ENCODE results near the gene MAP3K14. TPM values are rescaled to one million over a fixed set of nuclear protein-coding genes. Genes with fewer than 3 reads are reported as not detected.

Gene MAP3K14
- total RNA-seq, 2 donors from 2014 or later: 12.5 to 16.1 TPM

DNA sequence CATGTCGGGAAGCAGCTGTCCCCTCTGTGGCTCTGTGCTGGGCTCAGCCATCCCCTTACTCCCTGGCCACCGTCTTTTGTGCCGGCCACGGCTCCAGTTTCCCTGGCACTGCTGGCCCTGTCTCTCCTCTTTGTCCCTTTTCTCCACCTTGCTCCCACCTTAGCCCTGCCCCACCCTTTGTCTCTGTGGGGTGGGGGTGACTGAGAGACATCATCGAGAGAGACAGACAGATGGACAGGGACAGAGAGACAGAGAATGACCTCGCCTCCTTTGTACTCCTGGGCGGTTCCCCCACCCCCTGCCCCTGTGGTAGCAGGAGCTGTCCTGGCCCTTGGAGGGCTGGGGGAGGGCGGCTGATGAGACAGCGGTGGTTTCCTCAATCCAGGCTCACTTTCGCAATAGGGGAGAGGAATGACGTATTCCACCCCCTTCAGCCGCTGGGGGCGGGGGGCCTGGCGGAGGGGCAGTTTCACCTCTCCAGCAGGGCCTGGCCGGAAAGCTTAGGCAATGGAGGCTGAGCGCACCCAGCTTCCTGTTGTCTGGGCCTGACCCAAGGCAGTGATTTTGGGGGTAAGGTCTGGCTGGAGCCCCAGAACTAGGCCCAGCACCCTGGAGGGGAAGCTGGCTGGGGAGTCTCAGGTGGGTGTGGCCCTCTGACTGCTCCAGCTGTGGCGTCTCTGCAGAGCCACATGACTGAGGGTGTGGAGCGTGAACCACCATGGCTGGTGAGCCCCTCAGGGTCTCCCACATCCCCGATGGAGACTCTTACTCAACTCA is 87.9 kb downstream of the MAP3K14 start:
- 64% methylated on average over 19 of the region's 19 CpGs for WGBS
- Histone ChIP-seq H3K27ac (peak overlapping the region; percentile 22 to 36), H3K4me3 (no peak overlapping the region), H3K9me3 (no peaks in the 10 kb centered on the region), H3K36me3 (no peaks in the 10 kb centered on the region), H3K27me3 (replicated peaks; ENCODE audit: insufficient read depth) (no peaks in the 10 kb centered on the region), H3K4me1 (replicated peaks) (no peaks in the 10 kb centered on the region)
- peak; percentile 5 for TF ChIP-seq POLR2AphosphoS5 (IDR thresholded peaks at IDR 0.05)
- no peak for TF ChIP-seq POLR2A (IDR thresholded peaks at IDR 0.05)
- TF ChIP-seq, protein P1, sequence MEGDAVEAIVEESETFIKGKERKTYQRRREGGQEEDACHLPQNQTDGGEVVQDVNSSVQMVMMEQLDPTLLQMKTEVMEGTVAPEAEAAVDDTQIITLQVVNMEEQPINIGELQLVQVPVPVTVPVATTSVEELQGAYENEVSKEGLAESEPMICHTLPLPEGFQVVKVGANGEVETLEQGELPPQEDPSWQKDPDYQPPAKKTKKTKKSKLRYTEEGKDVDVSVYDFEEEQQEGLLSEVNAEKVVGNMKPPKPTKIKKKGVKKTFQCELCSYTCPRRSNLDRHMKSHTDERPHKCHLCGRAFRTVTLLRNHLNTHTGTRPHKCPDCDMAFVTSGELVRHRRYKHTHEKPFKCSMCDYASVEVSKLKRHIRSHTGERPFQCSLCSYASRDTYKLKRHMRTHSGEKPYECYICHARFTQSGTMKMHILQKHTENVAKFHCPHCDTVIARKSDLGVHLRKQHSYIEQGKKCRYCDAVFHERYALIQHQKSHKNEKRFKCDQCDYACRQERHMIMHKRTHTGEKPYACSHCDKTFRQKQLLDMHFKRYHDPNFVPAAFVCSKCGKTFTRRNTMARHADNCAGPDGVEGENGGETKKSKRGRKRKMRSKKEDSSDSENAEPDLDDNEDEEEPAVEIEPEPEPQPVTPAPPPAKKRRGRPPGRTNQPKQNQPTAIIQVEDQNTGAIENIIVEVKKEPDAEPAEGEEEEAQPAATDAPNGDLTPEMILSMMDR (IDR thresholded peaks at IDR 0.05): no peak
- intact Hi-C loops (cut with DNase I): no loop called here
- no peak for DNase-seq (ENCODE audit: low spot score)

DNA sequence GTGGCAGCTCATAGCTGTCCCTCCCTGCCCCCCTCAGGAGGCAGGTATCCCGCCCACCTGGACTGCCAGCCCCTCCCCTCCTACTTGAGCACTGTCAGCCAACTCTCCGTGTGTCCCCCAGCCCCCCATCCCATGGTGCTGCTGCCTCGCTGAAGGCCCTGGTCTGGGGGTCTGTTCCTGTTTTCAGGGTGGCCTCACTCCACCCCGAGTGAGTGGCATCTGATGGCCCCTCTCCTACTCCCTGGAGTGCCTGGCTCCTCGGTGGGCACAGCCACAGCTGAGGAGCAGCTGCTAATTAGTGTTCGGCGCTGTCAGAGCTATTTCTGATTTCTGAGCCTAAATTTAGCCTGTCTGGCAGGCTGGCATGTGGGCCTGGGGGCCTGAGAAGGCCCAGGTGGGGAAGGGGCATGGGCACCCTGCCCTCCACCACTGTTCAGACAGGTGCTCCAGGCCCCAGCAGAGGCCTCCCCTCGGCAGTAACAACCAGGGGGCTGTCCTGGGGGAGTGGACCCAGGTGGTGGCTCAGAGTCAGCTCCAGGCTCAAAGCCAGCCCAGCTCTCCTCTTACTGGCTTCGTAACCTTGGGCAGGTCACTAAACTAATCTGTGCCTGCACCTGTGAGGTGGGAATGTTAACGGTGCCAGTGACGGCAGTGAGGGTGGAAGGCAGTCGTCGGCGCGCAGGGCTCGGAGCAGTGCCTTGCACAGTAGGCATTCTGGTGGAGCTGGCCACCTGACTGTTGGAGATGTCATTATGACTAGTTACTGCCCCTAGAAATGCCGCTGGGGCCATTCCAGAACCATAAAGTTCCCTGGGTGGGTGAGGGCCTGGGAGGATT is 88.7 kb downstream of the MAP3K14 start:
- Histone ChIP-seq H3K4me1 (replicated peaks) (no peaks in the 10 kb centered on the region), H3K27ac (peak overlapping the region; percentile 36 to 45), H3K9me3 (no peaks in the 10 kb centered on the region), H3K4me3 (no peak overlapping the region), H3K36me3 (no peaks in the 10 kb centered on the region), H3K27me3 (replicated peaks; ENCODE audit: insufficient read depth) (no peaks in the 10 kb centered on the region)
- TF ChIP-seq, protein P1 (IDR thresholded peaks at IDR 0.05): no peak
- intact Hi-C loops (cut with DNase I): no loop called here
- DNase-seq (ENCODE audit: low spot score): no peak
- 67% methylated on average over 16 of the region's 17 CpGs for WGBS

DNA sequence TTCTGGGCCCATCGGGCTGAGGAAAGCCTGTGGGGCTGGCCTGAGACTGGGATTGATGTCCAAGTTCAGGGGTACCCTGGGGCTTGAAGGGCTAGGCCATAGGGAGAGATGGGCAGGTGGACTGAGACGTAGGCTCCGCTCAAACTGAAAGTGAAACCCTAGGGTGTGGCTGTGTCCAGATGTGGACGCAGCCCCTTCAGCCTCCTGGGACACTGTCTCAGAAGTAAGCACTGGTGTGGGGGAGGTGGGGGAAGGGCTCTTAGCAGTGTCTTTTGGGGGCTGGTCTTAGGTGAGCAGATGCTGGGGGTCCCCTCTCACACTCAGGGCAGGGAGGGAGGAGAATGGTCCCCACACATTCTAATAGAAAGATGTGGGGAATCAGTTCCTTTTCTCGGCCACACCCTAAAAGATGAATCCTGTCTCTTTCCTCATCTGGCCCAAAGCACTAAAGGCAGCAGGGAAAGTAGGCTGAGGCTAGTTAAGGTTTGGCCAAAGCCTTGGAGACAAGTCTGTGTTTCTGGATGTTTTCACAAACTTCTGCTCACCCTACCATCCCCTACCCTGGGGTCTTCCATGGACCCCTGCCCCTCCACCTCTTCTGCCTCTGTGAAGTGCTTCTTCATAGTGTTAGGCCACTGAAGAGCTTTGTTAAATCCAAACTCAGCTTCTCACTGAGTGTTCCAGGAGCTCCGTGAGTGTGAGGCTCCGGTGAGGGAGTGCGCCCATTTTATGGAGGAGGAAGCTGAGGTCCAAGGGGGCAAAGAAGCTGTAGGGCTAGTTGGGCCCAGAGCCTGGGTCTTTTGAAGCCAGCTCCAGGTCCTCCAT is 89.5 kb downstream of the MAP3K14 start:
- Histone ChIP-seq H3K27ac (peak overlapping the region in 1 of 2 donors; percentile 45), H3K4me3 (no peak overlapping the region), H3K9me3 (no peaks in the 10 kb centered on the region), H3K27me3 (replicated peaks; ENCODE audit: insufficient read depth) (no peaks in the 10 kb centered on the region), H3K4me1 (replicated peaks) (no peaks in the 10 kb centered on the region), H3K36me3 (no peaks in the 10 kb centered on the region)
- no peak for TF ChIP-seq POLR2AphosphoS5 (IDR thresholded peaks at IDR 0.05)
- no peak for TF ChIP-seq POLR2A (IDR thresholded peaks at IDR 0.05)
- TF ChIP-seq, protein P1 (IDR thresholded peaks at IDR 0.05): no peak
- intact Hi-C loops (cut with DNase I): no loop called here
- 70% methylated on average over 8 of the region's 8 CpGs for WGBS
- no peak for DNase-seq (ENCODE audit: low spot score)

DNA sequence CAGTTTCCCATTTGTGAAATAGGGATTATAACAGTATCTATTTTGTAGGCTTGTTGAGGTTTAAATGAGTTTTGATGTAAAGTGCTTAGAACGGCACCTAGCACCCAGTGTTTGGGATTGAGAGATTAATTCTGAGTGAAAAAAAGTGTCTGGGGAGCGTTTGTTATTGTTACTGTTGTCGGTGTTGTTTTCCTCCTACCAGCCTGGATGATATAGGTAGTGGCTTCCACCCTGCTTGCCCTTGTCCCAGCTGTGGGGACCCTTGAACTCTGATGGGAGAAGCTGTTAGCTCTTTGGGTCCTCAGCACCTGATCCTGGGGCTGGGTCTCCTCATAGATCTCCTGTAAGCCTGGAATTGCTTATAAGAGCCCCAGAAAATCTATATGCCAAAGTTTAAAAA is 90.2 kb downstream of the MAP3K14 start:
- intact Hi-C loops (cut with DNase I): no loop called here
- no peak overlapping the region for H3K4me3 ChIP-seq
- 90% methylated on average over 3 of the region's 3 CpGs for WGBS

More for the DNA sequence above, 90.2 kb downstream of the MAP3K14 start:
- no peak for DNase-seq (ENCODE audit: low spot score)
- Histone ChIP-seq H3K4me1 (replicated peaks) (no peaks in the 10 kb centered on the region), H3K27ac (peak overlapping the region in 1 of 2 donors; percentile 45), H3K36me3 (no peaks in the 10 kb centered on the region), H3K9me3 (no peaks in the 10 kb centered on the region), H3K27me3 (replicated peaks; ENCODE audit: insufficient read depth) (no peaks in the 10 kb centered on the region)
- no peak for TF ChIP-seq POLR2AphosphoS5 (IDR thresholded peaks at IDR 0.05)
- TF ChIP-seq, protein P1 (IDR thresholded peaks at IDR 0.05): no peak
- TF ChIP-seq POLR2A (IDR thresholded peaks at IDR 0.05): no peak

Data from prostate gland (tissue), 2 donors.